ENCODE data around the gene MCEMP1. TPM values are rescaled to one million over a fixed set of nuclear protein-coding genes. Genes with fewer than 3 reads are reported as not detected.

Gene MCEMP1
- total RNA-seq, 4 donors from 2014 or later: 0.67 TPM; not detected in 3

DNA sequence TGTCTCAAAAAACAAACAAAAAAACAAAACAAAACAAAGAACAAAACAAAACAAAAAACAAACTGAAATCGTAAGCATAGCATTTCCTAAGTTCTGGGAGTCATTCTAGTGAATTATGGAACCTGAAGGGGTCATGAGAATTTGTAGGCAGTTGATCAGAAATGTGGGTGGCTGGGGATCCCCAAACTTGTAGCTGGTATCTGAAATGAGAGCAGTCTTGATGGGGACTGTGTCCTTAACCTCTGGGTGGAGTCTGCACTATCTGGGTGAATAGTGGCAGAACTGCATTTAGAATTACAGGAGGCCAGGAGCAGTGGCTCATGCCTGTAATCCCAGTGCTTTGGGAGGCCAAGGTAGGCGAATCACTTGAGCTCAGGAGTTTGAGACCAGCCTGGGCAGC lies 48.9 kb downstream of the MCEMP1 start:
- Histone ChIP-seq H3K36me3 (no peaks in the 10 kb centered on the region), H3K4me3 (no peak overlapping the region), H3K4me1 (no peaks in the 10 kb centered on the region), H3K9me3 (no peaks in the 10 kb centered on the region), H3K27ac (no peak overlapping the region), H3K27me3 (peaks cover 0 to 10% of the 10 kb centered on the region in 2 donors)
- DNase-seq: no peak
- TF ChIP-seq CTCF (IDR thresholded peaks at IDR 0.05) (no peak), POLR2A (IDR thresholded peaks at IDR 0.05) (no peak)
- intact Hi-C loops (cut with DNase I; ENCODE audit: low total_unique reads): no loop called here

DNA sequence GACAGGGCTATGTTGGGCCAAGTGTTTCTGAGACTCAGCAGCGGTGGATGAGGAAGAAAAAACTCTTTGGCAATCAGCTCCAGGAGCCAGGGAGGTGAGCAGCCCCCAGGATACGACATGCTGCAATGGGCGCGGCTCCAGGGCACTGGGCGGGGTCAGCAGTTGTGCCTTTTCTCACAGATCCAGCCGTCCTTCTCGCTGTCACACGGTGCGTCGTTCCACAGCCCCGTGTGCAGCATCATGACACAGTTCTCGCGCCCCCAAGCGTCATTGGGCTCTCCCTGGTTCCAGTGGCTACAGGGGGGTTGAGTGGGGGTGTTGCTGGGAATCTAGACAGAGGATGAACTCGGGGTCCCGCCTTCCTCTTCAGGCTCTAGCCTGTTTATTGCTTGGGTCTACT lies 52.3 kb downstream of the MCEMP1 start:
- DNase-seq: no peak
- Histone ChIP-seq H3K27ac (no peak overlapping the region), H3K9me3 (no peaks in the 10 kb centered on the region), H3K4me3 (no peak overlapping the region), H3K27me3 (peaks cover 0 to 10% of the 10 kb centered on the region in 2 donors), H3K4me1 (no peaks in the 10 kb centered on the region), H3K36me3 (no peaks in the 10 kb centered on the region)
- intact Hi-C loops (cut with DNase I; ENCODE audit: low total_unique reads): no loop called here
- TF ChIP-seq POLR2A (IDR thresholded peaks at IDR 0.05) (no peak), CTCF (IDR thresholded peaks at IDR 0.05) (no peak)

Other genes with a start within 250 kb of the MCEMP1 start
- gene PEX11G, start 188.1 kb upstream of the MCEMP1 start, total RNA-seq: 1 to 10 TPM in 2 of 4 donors, not detected in 2; 2.1 to 3.0 TPM
- gene ZNF358, start 161.0 kb upstream of the MCEMP1 start, total RNA-seq: 10 to 100 TPM; 19.1 to 69.1 (median 33.8) TPM
- 10 to 100 TPM in 1 of 4 donors, 1 to 10 TPM in 3; 5.6 to 24.7 (median 8.0) TPM for gene MCOLN1, start 154.5 kb upstream of the MCEMP1 start, total RNA-seq
- 100 to 1,000 TPM in 1 of 4 donors, 10 to 100 TPM in 3; 26.4 to 113 (median 40.4) TPM for gene PNPLA6, start 141.4 kb upstream of the MCEMP1 start, total RNA-seq
- gene CAMSAP3, start 81.2 kb upstream of the MCEMP1 start, total RNA-seq: 1 to 10 TPM in 1 of 4 donors, under 1 TPM in 3; 0.26 to 3.5 (median 0.47) TPM
- 10 to 100 TPM in 3 of 4 donors, 1 to 10 TPM in 1; 10.0 to 41.7 (median 32.2) TPM for gene XAB2, start 47.5 kb upstream of the MCEMP1 start, total RNA-seq
- gene PET100, start 47.3 kb upstream of the MCEMP1 start, total RNA-seq: 10 to 100 TPM in 1 of 4 donors, 1 to 10 TPM in 2, not detected in 1; 5.9 to 59.9 (median 6.5) TPM
- not detected for gene PCP2, start 43.4 kb upstream of the MCEMP1 start, total RNA-seq
- gene STXBP2, start 40.0 kb upstream of the MCEMP1 start, total RNA-seq: 10 to 100 TPM in 1 of 4 donors, 1 to 10 TPM in 2, not detected in 1; 2.4 to 10.3 (median 8.2) TPM
- gene RETN, start 8.0 kb upstream of the MCEMP1 start, total RNA-seq: not detected
- gene TRAPPC5, start 3.7 kb downstream of the MCEMP1 start, total RNA-seq: 100 to 1,000 TPM in 1 of 4 donors, 10 to 100 TPM in 3; 12.4 to 156 (median 41.0) TPM
- gene FCER2, start 25.0 kb downstream of the MCEMP1 start, total RNA-seq: under 1 TPM in 1 of 4 donors, not detected in 3; 0.28 TPM
- not detected for gene CLEC4G, start 55.0 kb downstream of the MCEMP1 start, total RNA-seq
- 10 to 100 TPM in 1 of 4 donors, 1 to 10 TPM in 2, not detected in 1; 2.6 to 14.4 (median 8.8) TPM for gene CD209, start 70.4 kb downstream of the MCEMP1 start, total RNA-seq
- under 1 TPM in 1 of 4 donors, not detected in 3; 0.62 TPM for gene CLEC4M, start 86.2 kb downstream of the MCEMP1 start, total RNA-seq
- gene EVI5L, start 153.1 kb downstream of the MCEMP1 start, total RNA-seq: 10 to 100 TPM in 3 of 4 donors, 1 to 10 TPM in 1; 9.1 to 14.9 (median 12.4) TPM
- gene PRR36, start 197.3 kb downstream of the MCEMP1 start, total RNA-seq: under 1 TPM in 2 of 4 donors, not detected in 2; 0.35 to 0.85 TPM
- gene LRRC8E, start 211.4 kb downstream of the MCEMP1 start, total RNA-seq: 1 to 10 TPM in 1 of 4 donors, under 1 TPM in 1, not detected in 2; 0.15 to 2.1 TPM
- 10 to 100 TPM in 2 of 4 donors, 1 to 10 TPM in 1, under 1 TPM in 1; 0.59 to 40.2 (median 9.4) TPM for gene MAP2K7, start 226.8 kb downstream of the MCEMP1 start, total RNA-seq
- gene TGFBR3L, start 237.7 kb downstream of the MCEMP1 start, total RNA-seq: 1 to 10 TPM in 1 of 4 donors, not detected in 3; 5.2 TPM
- gene SNAPC2, start 243.2 kb downstream of the MCEMP1 start, total RNA-seq: 10 to 100 TPM; 11.8 to 66.8 (median 19.0) TPM
- 10 to 100 TPM in 2 of 4 donors, 1 to 10 TPM in 1, not detected in 1; 7.2 to 47.1 (median 14.9) TPM for gene CTXN1, start 249.0 kb downstream of the MCEMP1 start, total RNA-seq